Measurements from ENCODE around the gene RASSF5. TPM values are rescaled to one million over a fixed set of nuclear protein-coding genes. Genes with fewer than 3 reads are reported as not detected.

Gene RASSF5
- total RNA-seq, 1 experiment from 2014 or later = 0.24 TPM

- DNase-seq = no peak
- H3K27me3 ChIP-seq (ENCODE audit: control insufficient read depth, insufficient read depth, low read length) = peaks cover 38% of the 10 kb centered on the region
- no peaks in the 10 kb centered on the region for H3K36me3 ChIP-seq (replicated peaks; ENCODE audit: control insufficient read depth, insufficient read depth, low read length)
- H3K4me3 ChIP-seq (ENCODE audit: insufficient read depth, low read depth, low read length) = no peak overlapping the region
Observed at GRCh38 chr1:206511362-206512057, 4.2 kb downstream of the RASSF5 start.

GRCh38 chr1:206512058-206512850, 4.9 kb downstream of the RASSF5 start:
- no peak for DNase-seq
- Histone ChIP-seq H3K27me3 (ENCODE audit: control insufficient read depth, insufficient read depth, low read length) (peaks cover 33% of the 10 kb centered on the region), H3K36me3 (replicated peaks; ENCODE audit: control insufficient read depth, insufficient read depth, low read length) (no peaks in the 10 kb centered on the region), H3K4me3 (ENCODE audit: insufficient read depth, low read depth, low read length) (no peak overlapping the region)

GRCh38 chr1:206512851-206513180, 5.5 kb downstream of the RASSF5 start:
- no peaks in the 10 kb centered on the region for H3K36me3 ChIP-seq (replicated peaks; ENCODE audit: control insufficient read depth, insufficient read depth, low read length)
- H3K4me3 ChIP-seq (ENCODE audit: insufficient read depth, low read depth, low read length) = no peak overlapping the region
- peaks cover 28% of the 10 kb centered on the region for H3K27me3 ChIP-seq (ENCODE audit: control insufficient read depth, insufficient read depth, low read length)
- DNase-seq = no peak

- peaks cover 21% of the 10 kb centered on the region for H3K27me3 ChIP-seq (ENCODE audit: control insufficient read depth, insufficient read depth, low read length)
- no peak for DNase-seq
- H3K4me3 ChIP-seq (ENCODE audit: insufficient read depth, low read depth, low read length) = no peak overlapping the region
- H3K36me3 ChIP-seq (replicated peaks; ENCODE audit: control insufficient read depth, insufficient read depth, low read length) = no peaks in the 10 kb centered on the region
Observed at GRCh38 chr1:206513312-206514111, 6.2 kb downstream of the RASSF5 start.

DNA sequence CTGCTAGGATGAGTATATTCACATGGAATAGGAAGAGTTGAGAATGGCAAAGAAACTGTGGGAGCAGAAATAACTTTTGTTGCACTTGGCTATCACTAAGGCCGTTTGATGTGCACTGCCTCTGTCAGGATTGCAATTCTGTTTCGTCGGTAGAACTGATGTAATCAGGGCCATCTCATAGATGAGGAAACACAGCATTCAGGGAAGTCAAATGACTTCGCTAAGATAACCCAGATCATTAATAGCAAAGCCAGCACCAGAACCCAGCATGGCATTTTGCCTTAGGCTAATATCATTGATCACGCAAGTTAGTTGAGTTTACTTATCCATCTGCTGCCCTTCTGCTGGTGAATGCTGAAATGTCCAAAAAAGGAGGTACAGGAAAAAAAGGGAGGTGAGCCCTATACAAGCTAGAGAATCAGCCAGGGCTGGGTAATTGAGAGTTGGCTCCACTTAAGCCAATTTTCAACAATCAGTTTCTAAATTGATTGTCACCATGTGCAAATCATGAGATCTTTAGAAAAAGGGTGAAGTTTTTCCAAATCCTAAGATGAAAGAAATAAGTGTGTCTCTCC, 7.6 kb downstream of the RASSF5 start:
- DNase-seq = no peak
- peaks cover 7% of the 10 kb centered on the region; the same call in 1 of the 2 replicates for H3K27me3 ChIP-seq (ENCODE audit: control insufficient read depth, insufficient read depth, low read length)
- no peaks in the 10 kb centered on the region for H3K36me3 ChIP-seq (replicated peaks; ENCODE audit: control insufficient read depth, insufficient read depth, low read length)
- no peak overlapping the region for H3K4me3 ChIP-seq (ENCODE audit: insufficient read depth, low read depth, low read length)

GRCh38 chr1:206516728-206516990, 9.3 kb downstream of the RASSF5 start:
- no peaks in the 10 kb centered on the region for H3K36me3 ChIP-seq (replicated peaks; ENCODE audit: control insufficient read depth, insufficient read depth, low read length)
- H3K27me3 ChIP-seq (ENCODE audit: control insufficient read depth, insufficient read depth, low read length) = peaks cover 2% of the 10 kb centered on the region; the same call in 1 of the 2 replicates
- no peak overlapping the region for H3K4me3 ChIP-seq (ENCODE audit: insufficient read depth, low read depth, low read length)
- no peak for DNase-seq

DNA sequence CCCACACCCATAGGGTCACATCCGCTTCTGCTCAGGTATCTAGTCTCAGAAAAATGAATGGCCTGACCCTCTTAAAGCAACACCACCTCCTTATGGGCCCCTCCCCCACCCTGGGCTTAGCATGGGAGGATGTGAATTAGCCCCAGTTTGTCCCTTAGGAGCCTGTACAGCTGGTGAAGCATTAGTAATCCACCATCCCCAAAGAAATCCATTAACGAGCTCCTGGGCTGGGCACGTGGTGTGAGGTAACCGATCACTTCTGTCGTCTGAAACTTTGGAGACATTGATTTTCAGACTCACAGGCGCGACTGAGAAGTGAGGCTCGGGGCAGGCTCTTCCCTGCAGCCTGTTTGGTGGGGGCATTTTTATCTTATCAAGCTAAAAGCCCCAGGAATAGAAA, 10.5 kb downstream of the RASSF5 start:
- DNase-seq = no peak
- Histone ChIP-seq H3K36me3 (replicated peaks; ENCODE audit: control insufficient read depth, insufficient read depth, low read length) (no peaks in the 10 kb centered on the region), H3K27me3 (ENCODE audit: control insufficient read depth, insufficient read depth, low read length) (peaks cover 2% of the 10 kb centered on the region; the same call in 1 of the 2 replicates), H3K4me3 (ENCODE audit: insufficient read depth, low read depth, low read length) (no peak overlapping the region)

- no peak for DNase-seq
- no peak overlapping the region for H3K4me3 ChIP-seq (ENCODE audit: insufficient read depth, low read depth, low read length)
- no peaks in the 10 kb centered on the region for H3K36me3 ChIP-seq (replicated peaks; ENCODE audit: control insufficient read depth, insufficient read depth, low read length)
- peaks cover 2% of the 10 kb centered on the region; the same call in 1 of the 2 replicates for H3K27me3 ChIP-seq (ENCODE audit: control insufficient read depth, insufficient read depth, low read length)
Observed at GRCh38 chr1:206518206-206518605, 10.9 kb downstream of the RASSF5 start.

DNA sequence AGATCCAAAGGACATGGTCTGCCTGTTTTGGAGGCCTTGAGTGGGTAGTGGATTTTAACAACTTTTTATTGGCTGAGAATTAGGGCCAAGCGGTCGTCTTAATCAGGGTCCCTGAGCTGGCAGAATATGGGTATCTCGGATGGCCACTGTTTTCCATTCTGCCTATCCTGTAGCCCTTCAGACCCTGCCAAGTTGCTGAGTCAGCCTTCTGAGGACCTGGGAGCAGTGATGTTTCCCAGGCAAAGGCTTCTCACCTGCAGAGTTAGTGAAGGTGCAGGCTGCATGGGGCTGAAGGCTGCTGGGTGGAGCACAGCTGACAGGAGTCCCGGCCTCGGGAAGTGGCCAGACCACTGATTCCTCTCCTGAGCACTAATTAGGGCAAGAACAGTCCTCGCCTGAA, 11.4 kb downstream of the RASSF5 start:
- no peaks in the 10 kb centered on the region for H3K36me3 ChIP-seq (replicated peaks; ENCODE audit: control insufficient read depth, insufficient read depth, low read length)
- H3K4me3 ChIP-seq (ENCODE audit: insufficient read depth, low read depth, low read length) = no peak overlapping the region
- peaks cover 2% of the 10 kb centered on the region; the same call in 1 of the 2 replicates for H3K27me3 ChIP-seq (ENCODE audit: control insufficient read depth, insufficient read depth, low read length)
- no peak for DNase-seq

- Histone ChIP-seq H3K27me3 (ENCODE audit: control insufficient read depth, insufficient read depth, low read length) (peaks cover 2% of the 10 kb centered on the region; the same call in 1 of the 2 replicates), H3K36me3 (replicated peaks; ENCODE audit: control insufficient read depth, insufficient read depth, low read length) (no peaks in the 10 kb centered on the region), H3K4me3 (ENCODE audit: insufficient read depth, low read depth, low read length) (no peak overlapping the region)
- DNase-seq = no peak
Observed at GRCh38 chr1:206521127-206521526, 13.8 kb downstream of the RASSF5 start.

DNA sequence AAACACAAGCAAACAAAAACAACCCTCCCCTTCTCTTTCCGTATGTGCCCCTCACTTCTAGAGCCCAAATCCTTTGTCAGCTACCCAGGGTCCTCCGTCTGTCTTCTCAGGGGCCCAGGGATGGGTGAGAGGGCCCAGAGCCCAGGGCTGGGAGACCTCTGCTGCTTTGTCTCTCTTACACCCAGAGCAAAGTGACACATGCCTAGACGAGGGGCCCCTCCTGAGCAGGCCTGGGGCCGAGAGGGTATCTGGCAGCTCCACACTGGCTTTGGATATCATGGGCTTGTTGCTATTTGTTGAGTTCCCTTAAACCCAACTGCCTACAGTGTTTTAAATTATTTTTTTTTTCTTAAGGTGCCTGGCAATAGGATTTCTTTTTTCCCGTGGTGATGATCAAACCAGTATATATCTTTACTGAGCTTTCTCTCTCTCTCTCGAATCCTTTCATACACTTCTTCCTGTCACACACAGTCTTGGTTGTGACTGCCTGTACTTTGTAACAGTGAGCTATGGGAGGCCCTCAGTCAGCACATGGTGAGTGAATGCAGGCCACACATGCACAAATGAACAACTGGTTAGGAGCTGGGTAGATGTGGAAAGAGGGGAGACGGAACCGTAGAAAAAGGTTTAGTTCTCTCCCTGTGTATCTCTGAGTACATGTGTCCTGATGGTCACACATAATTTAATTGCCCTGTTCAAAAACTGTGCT, 14.5 kb downstream of the RASSF5 start:
- Histone ChIP-seq H3K36me3 (replicated peaks; ENCODE audit: control insufficient read depth, insufficient read depth, low read length) (no peaks in the 10 kb centered on the region), H3K4me3 (ENCODE audit: insufficient read depth, low read depth, low read length) (no peak overlapping the region), H3K27me3 (ENCODE audit: control insufficient read depth, insufficient read depth, low read length) (peaks cover under 1% of the 10 kb centered on the region; the same call in 1 of the 2 replicates)
- no peak for DNase-seq

- Histone ChIP-seq H3K36me3 (replicated peaks; ENCODE audit: control insufficient read depth, insufficient read depth, low read length) (no peaks in the 10 kb centered on the region), H3K4me3 (ENCODE audit: insufficient read depth, low read depth, low read length) (no peak overlapping the region), H3K27me3 (ENCODE audit: control insufficient read depth, insufficient read depth, low read length) (peaks cover 2% of the 10 kb centered on the region; the same call in 1 of the 2 replicates)
- DNase-seq = no peak
Observed at GRCh38 chr1:206524739-206525364, 17.5 kb downstream of the RASSF5 start.

DNA sequence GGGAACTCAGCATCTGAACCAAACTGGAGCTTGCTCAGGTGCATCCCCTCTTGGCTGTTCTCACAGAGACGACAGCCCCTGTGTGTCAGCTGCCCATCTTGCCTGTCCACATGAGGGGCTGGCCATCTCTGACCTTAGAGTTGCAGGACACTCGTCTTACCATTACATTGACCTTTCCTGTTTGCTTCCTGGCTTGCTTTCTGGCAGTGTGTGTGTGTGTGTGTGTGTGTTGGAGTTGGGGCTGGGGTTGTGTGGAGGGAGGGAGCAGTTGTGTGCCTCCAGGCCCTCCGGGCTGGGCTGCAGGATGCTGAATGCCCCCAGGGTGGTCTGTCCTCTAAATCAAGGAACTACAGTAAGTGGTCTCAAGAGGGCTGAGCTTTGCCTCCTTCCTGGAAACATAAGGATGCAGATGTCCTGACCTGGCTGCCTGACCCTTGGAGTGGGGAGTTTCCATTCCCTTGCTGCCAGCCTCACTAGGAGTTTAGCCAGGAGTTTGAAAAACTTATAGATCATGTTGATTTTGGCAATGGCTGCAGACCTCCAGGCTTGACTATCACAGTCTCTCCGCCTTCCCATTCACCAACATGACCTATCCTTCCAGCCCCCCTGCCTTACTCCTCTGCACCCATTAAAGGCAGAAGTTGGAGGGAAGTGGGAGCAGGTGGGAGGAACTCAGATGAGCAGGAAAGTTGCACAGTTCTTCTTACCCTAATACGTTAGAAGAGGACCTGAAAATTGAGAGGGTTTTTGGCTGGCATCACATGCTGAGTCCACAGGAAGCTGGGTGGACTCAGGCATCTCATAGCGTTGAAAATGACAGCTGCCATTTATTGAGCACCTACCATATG, 19.0 kb downstream of the RASSF5 start:
- no peak for DNase-seq
- no peak overlapping the region for H3K4me3 ChIP-seq (ENCODE audit: insufficient read depth, low read depth, low read length)
- H3K36me3 ChIP-seq (replicated peaks; ENCODE audit: control insufficient read depth, insufficient read depth, low read length) = no peaks in the 10 kb centered on the region
- H3K27me3 ChIP-seq (ENCODE audit: control insufficient read depth, insufficient read depth, low read length) = peaks cover 2% of the 10 kb centered on the region; the same call in 1 of the 2 replicates
